Mesenchymal stem cell (in vitro differentiated cells and primary cell): ENCODE results near the gene MICAL3.

ENCODE experiments used
- DNase-seq: peaks from one replicate; pipeline ENCODE4 v3.0.0-alpha.2; 2013
- H2AFZ ChIP-seq: one replicate; pipeline ENCODE4 v1.6.1; 2013; ENCODE audit warnings: low read depth, mild to moderate bottlenecking, control low read depth, inconsistent platforms, low read length, moderate library complexity
- H2AK5ac ChIP-seq: 2 replicates; pipeline ENCODE4 v1.6.1; 2013; ENCODE audit warnings: low read length, moderate library complexity, mild to moderate bottlenecking, inconsistent platforms; ENCODE audit not compliant: severe bottlenecking
- H2BK120ac ChIP-seq: one replicate; pipeline ENCODE4 v1.6.1; 2013; ENCODE audit warnings: low read depth, mild to moderate bottlenecking, inconsistent platforms, low read length, moderate library complexity
- H2BK12ac ChIP-seq, 2 experiments: one replicate each; pipeline ENCODE4 v1.6.1; 2013; ENCODE audit warnings: inconsistent platforms in 2 of 2, low read length in 2 of 2, mild to moderate bottlenecking in 2 of 2, moderate library complexity in 2 of 2, control low read depth in 1 of 2
- H2BK15ac ChIP-seq: one replicate; pipeline ENCODE4 v1.6.1; 2013; ENCODE audit warnings: mild to moderate bottlenecking, low read depth, inconsistent platforms; ENCODE audit not compliant: poor library complexity, severe bottlenecking
- H2BK5ac ChIP-seq: 2 replicates; pipeline ENCODE4 v1.6.1; 2013; ENCODE audit warnings: low read depth, mild to moderate bottlenecking, low read length, control low read depth, inconsistent platforms; ENCODE audit not compliant: poor library complexity, severe bottlenecking
- H3K14ac ChIP-seq, 2 experiments: one replicate each; pipeline ENCODE4 v1.6.1; 2013; ENCODE audit warnings: inconsistent platforms in 2 of 2, low read length in 2 of 2, control low read depth in 1 of 2, mild to moderate bottlenecking in 1 of 2, moderate library complexity in 1 of 2
- H3K18ac ChIP-seq, 2 experiments: one replicate each; pipeline ENCODE4 v1.6.1; 2013; ENCODE audit warnings: inconsistent platforms in 2 of 2, low read length in 2 of 2, control low read depth in 1 of 2, low read depth in 1 of 2, mild to moderate bottlenecking in 1 of 2
- H3K23ac ChIP-seq, 2 experiments: one replicate each; pipeline ENCODE4 v1.6.1; 2013; ENCODE audit warnings: inconsistent platforms in 2 of 2, low read length in 2 of 2, mild to moderate bottlenecking in 2 of 2, moderate library complexity in 2 of 2, control low read depth in 1 of 2
- H3K27ac ChIP-seq: 2 replicates; pipeline ENCODE4 v1.5.1; 2013; ENCODE audit warnings: mild to moderate bottlenecking, moderate library complexity, low read length, control low read depth, inconsistent platforms; ENCODE audit not compliant: poor library complexity, severe bottlenecking
- H3K27me3 ChIP-seq, 2 experiments: 2 replicates each; pipeline versions ENCODE4 v1.6.1 to v1.7.0; 2013; ENCODE audit warnings: low read length in 2 of 2, mild to moderate bottlenecking in 2 of 2, moderate library complexity in 2 of 2, control low read depth in 1 of 2, inconsistent platforms in 1 of 2; ENCODE audit not compliant: control insufficient read depth in 1 of 2, insufficient read depth in 1 of 2
- H3K36me3 ChIP-seq, 2 experiments: 2 replicates each; pipeline versions ENCODE4 v1.6.1 to v1.7.0; 2013; ENCODE audit warnings: low read length in 2 of 2, control low read depth in 1 of 2, inconsistent platforms in 1 of 2, low read depth in 1 of 2, mild to moderate bottlenecking in 1 of 2; ENCODE audit not compliant: insufficient read depth in 2 of 2, control insufficient read depth in 1 of 2
- H3K4ac ChIP-seq, 2 experiments: one replicate each; pipeline ENCODE4 v1.6.1; 2013; ENCODE audit warnings: inconsistent platforms in 2 of 2, low read length in 2 of 2, mild to moderate bottlenecking in 2 of 2, moderate library complexity in 2 of 2, control low read depth in 1 of 2, low read depth in 1 of 2
- H3K4me1 ChIP-seq: 2 replicates; pipeline ENCODE4 v1.6.1; 2013; ENCODE audit warnings: low read depth, low read length, control low read depth; ENCODE audit not compliant: control insufficient read depth, insufficient read depth
- H3K4me2 ChIP-seq: 2 replicates; pipeline ENCODE4 v1.6.1; 2013; ENCODE audit warnings: low read length, mild to moderate bottlenecking, inconsistent platforms; ENCODE audit not compliant: poor library complexity, severe bottlenecking
- H3K4me3 ChIP-seq, 2 experiments: 2 replicates each; pipeline versions ENCODE4 v1.5.1 to v1.7.0; 2013; ENCODE audit warnings: low read length in 2 of 2, mild to moderate bottlenecking in 2 of 2, control low read depth in 1 of 2, low read depth in 1 of 2; ENCODE audit not compliant: insufficient read depth in 1 of 2
- H3K79me1 ChIP-seq: replicated peaks from 2 replicates; pipeline ENCODE4 v1.6.1; 2013; ENCODE audit warnings: mild to moderate bottlenecking, control low read depth, low read length, inconsistent platforms; ENCODE audit not compliant: poor library complexity, severe bottlenecking
- H3K9ac ChIP-seq: 2 replicates; pipeline ENCODE4 v1.7.0; 2013; ENCODE audit warnings: mild to moderate bottlenecking, low read length, moderate library complexity
- H3K9me3 ChIP-seq: 2 replicates; pipeline ENCODE4 v1.7.0; 2013; ENCODE audit warnings: mild to moderate bottlenecking, low read length; ENCODE audit not compliant: control insufficient read depth
- H4K8ac ChIP-seq: one replicate; pipeline ENCODE4 v1.6.1; 2013; ENCODE audit warnings: inconsistent platforms, mild to moderate bottlenecking, low read length, moderate library complexity
- H4K91ac ChIP-seq: one replicate; pipeline ENCODE4 v1.6.1; 2013; ENCODE audit warnings: mild to moderate bottlenecking, low read length, inconsistent platforms
- WGBS: methylation state at CpG from one replicate; pipeline ENCODE4 v1.1.7; 2013; ENCODE audit warnings: mixed read lengths; 5-methylcytosine and 5-hydroxymethylcytosine counted together

The MICAL3 gene

DNA sequence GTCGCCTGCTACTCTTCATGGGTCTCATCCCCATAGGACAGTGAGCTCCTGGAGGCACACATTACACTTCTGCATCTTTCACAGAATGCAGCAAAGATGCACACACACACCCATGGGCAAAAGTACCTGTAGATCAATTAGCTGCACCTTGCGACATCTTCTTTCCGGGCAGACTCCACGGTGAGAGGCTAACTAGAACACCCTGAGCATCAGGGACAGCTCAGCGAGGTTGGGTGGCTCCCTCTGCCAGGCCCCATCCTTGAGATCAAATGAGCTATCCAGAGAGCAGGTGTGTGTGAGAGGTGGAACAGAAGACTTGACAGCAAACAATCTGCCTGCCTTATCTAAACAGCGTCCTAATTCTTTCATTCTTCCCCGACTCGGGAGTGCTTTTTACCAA, 154.0 kb downstream of the MICAL3 start:
- Histone ChIP-seq H3K4me1 (peaks cover 4% of the 10 kb centered on the region), H2AK5ac (no peak overlapping the region), H2BK12ac (no peak overlapping the region), H2BK5ac (no peak overlapping the region), H4K8ac (no peak overlapping the region), H3K27me3 (no peaks in the 10 kb centered on the region), H2BK120ac (no peak overlapping the region), H3K4ac (no peak overlapping the region), H3K14ac (no peak overlapping the region), H3K9me3 (no peaks in the 10 kb centered on the region), H3K79me1 (peaks cover 48% of the 10 kb centered on the region), H3K4me2 (no peak overlapping the region), H2AFZ (no peak overlapping the region), H3K27ac (no peak overlapping the region), H3K9ac (no peak overlapping the region), H3K36me3 (peaks cover 80 to 86% of the 10 kb centered on the region in 2 experiments), H3K23ac (no peak overlapping the region), H4K91ac (no peak overlapping the region), H3K18ac (no peak overlapping the region), H3K4me3 (no peak overlapping the region), H2BK15ac (no peak overlapping the region)
- 99% methylated on average over 8 of the region's 8 CpGs for WGBS
- DNase-seq, result no peak

DNA sequence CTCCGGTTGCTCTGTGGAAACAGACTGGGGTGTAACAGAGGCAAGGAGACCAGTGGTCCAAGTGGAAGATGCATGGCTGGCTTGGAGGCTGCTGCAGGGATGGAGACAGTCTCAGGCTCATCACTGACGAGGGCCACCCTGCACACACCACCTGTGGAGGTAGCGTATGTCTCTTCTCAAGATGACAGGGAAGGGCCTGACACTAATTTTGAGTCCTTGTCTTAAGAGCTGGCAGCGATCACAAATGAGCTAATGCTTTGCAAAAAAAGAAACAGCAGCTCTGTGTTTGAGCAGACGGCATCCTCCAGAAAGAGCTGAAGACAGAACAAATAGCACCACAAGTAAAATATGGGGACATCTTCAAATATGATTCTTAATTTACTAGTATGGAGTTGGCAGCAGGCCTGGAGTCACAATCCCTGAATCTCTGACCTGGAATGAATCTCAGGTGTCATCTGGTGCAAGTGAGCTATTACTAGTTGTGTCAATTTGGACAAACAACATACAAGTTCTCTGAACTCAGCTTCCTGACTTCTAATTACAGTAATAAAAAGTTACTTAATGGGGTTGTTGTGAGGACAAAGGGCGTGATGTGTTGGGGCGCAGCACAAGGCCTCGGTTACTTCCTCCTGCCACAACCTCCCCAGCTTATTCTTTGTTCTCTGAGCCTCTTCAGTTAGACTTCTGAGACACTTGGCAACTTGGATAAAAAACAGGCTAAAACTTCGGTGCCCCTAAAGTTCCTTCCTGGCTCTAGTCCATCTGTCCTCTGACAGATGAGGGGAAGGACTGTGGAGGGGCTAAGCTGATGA, 154.9 kb downstream of the MICAL3 start:
- Histone ChIP-seq H3K4me1 (peaks cover 4% of the 10 kb centered on the region), H2BK5ac (no peak overlapping the region), H2AK5ac (no peak overlapping the region), H4K8ac (no peak overlapping the region), H4K91ac (no peak overlapping the region), H3K9ac (no peak overlapping the region), H3K9me3 (no peaks in the 10 kb centered on the region), H2BK15ac (no peak overlapping the region), H2BK120ac (no peak overlapping the region), H3K27me3 (no peaks in the 10 kb centered on the region), H2BK12ac (no peak overlapping the region), H3K36me3 (peaks cover 81% of the 10 kb centered on the region in 2 experiments), H3K4ac (no peak overlapping the region), H3K79me1 (peaks cover 46% of the 10 kb centered on the region), H3K4me2 (no peak overlapping the region), H3K18ac (no peak overlapping the region), H3K4me3 (no peak overlapping the region), H3K14ac (no peak overlapping the region), H2AFZ (no peak overlapping the region), H3K23ac (no peak overlapping the region), H3K27ac (no peak overlapping the region)
- no peak for DNase-seq
- WGBS, result 98% methylated on average over 9 of the region's 9 CpGs

DNA sequence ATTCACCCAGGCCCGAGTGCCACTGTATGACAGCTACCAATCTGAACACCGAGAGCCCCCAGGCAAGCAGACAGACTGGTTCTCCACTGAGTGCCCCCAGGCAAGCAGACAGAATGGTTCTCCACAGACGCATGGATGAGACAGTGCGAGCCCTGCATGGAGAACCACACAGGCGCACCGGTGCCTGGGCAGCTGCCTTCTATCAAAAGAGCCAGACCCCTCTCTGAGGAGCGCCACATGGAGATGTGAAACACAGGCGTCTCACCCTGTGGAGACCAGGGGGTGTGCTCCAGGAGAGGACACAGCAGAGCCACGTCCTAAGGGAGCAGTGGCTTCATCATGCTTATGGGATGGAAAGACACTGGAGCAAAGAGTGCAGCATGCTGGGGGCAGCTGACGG, 155.6 kb downstream of the MICAL3 start:
- Histone ChIP-seq H3K27me3 (no peaks in the 10 kb centered on the region), H3K14ac (no peak overlapping the region)

DNA sequence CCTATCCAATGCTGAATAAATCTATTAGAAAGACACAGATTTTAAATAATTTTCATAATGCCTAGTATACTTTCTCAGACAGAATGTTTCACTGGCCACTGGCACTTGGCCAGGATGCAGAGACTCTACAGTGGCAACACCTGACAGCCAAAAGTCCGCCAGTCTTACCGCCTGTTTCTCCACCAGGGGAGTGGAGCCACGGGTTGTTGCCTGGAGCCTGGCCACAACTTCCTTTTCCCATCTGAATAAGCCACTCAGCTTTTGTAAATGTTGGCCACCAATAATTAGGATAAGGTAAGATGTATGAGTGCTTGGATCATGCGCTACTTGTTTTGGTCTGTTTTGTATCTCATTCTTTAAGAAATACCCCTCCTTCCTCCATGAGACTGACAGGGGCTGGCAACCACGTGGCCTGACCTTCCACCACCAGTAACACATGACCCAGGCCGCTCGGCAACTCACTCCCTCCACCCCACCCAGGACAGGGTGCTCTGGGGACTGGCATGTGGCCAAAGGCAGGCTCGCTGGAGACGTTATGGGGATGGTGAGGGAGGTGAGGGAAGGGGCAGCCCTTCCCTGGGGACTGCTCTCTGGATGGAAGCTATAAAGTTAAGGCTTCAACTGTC, 157.1 kb downstream of the MICAL3 start:
- Histone ChIP-seq H3K9ac (no peak overlapping the region), H3K27ac (no peak overlapping the region), H3K36me3 (peaks cover 77 to 81% of the 10 kb centered on the region in 2 experiments), H3K4ac (no peak overlapping the region), H2BK15ac (no peak overlapping the region), H2BK120ac (no peak overlapping the region), H3K4me3 (no peak overlapping the region), H3K18ac (no peak overlapping the region), H3K27me3 (no peaks in the 10 kb centered on the region), H2AK5ac (no peak overlapping the region), H3K4me1 (peaks cover 2% of the 10 kb centered on the region), H3K4me2 (no peak overlapping the region), H3K79me1 (peaks cover 42% of the 10 kb centered on the region), H2BK12ac (no peak overlapping the region), H2BK5ac (no peak overlapping the region), H3K23ac (no peak overlapping the region), H2AFZ (no peak overlapping the region), H4K8ac (no peak overlapping the region), H3K9me3 (no peaks in the 10 kb centered on the region), H4K91ac (no peak overlapping the region), H3K14ac (no peak overlapping the region)
- 80% methylated on average over 6 of the region's 9 CpGs for WGBS
- DNase-seq, result no peak

More for the DNA sequence above, 155.6 kb downstream of the MICAL3 start:
- H2BK15ac ChIP-seq, result no peak overlapping the region
- no peak overlapping the region for H2AFZ ChIP-seq
- no peak for DNase-seq
- H3K27ac ChIP-seq, result no peak overlapping the region
- H4K91ac ChIP-seq, result no peak overlapping the region
- no peak overlapping the region for H2AK5ac ChIP-seq
- H2BK5ac ChIP-seq, result no peak overlapping the region
- 97% methylated on average over 10 of the region's 10 CpGs for WGBS
- H3K18ac ChIP-seq, result no peak overlapping the region
- peaks cover 4% of the 10 kb centered on the region for H3K4me1 ChIP-seq
- no peak overlapping the region for H3K4me3 ChIP-seq
- H3K9me3 ChIP-seq, result no peaks in the 10 kb centered on the region
- H3K79me1 ChIP-seq, result peaks cover 46% of the 10 kb centered on the region
- no peak overlapping the region for H3K4me2 ChIP-seq
- no peak overlapping the region for H4K8ac ChIP-seq
- H2BK12ac ChIP-seq, result no peak overlapping the region
- H2BK120ac ChIP-seq, result no peak overlapping the region
- no peak overlapping the region for H3K9ac ChIP-seq
- no peak overlapping the region for H3K23ac ChIP-seq
- peaks cover 81 to 83% of the 10 kb centered on the region in 2 experiments for H3K36me3 ChIP-seq
- H3K4ac ChIP-seq, result no peak overlapping the region
